Measurements from ENCODE around the gene FGF14.

GRCh38 chr13:102267191-102267590 lies 134.7 kb downstream of the FGF14 start:
- TF ChIP-seq CTCF (IDR thresholded peaks at IDR 0.05) (no peak), ZFX (IDR thresholded peaks at IDR 0.05; ENCODE audit: borderline replicate concordance) (no peak)

Measured in 22Rv1 (cell line).